Effector memory CD4-positive, alpha-beta T cell (primary cell): ENCODE measurements around the gene PPM1B.
"Not testable (repeated sequence)": the region's sequence is repeated elsewhere in the genome, so short reads cannot be mapped to it uniquely, and the experiment has no call there.

Experiments used
- DNase-seq, 3 donors: peaks; one replicate each; pipeline ENCODE4 v3.0.0-alpha.2; 2020
- H3K27ac ChIP-seq: 2 replicates; pipeline ENCODE4 v1.7.0; 2013; ENCODE audit warnings: mild to moderate bottlenecking, low read length, moderate library complexity; ENCODE audit not compliant: insufficient read depth, poor library complexity, severe bottlenecking
- H3K27me3 ChIP-seq: replicated peaks from 2 replicates; pipeline ENCODE4 v1.7.0; 2013; ENCODE audit warnings: mild to moderate bottlenecking, low read length; ENCODE audit not compliant: insufficient read depth, control insufficient read depth, poor library complexity, severe bottlenecking
- H3K36me3 ChIP-seq: 2 replicates; pipeline ENCODE4 v1.7.0; 2013; ENCODE audit warnings: mild to moderate bottlenecking, low read length, moderate library complexity; ENCODE audit not compliant: control insufficient read depth, insufficient read depth
- H3K4me1 ChIP-seq: 2 replicates; pipeline ENCODE4 v1.7.0; 2013; ENCODE audit warnings: low read length, mild to moderate bottlenecking; ENCODE audit not compliant: control insufficient read depth, insufficient read depth, poor library complexity, severe bottlenecking
- H3K4me3 ChIP-seq: 2 replicates; pipeline ENCODE4 v1.7.0; 2013; ENCODE audit warnings: low read length, low read depth, mild to moderate bottlenecking; ENCODE audit not compliant: insufficient read depth, poor library complexity, severe bottlenecking
- H3K9me3 ChIP-seq: 2 replicates; pipeline ENCODE4 v1.7.0; 2013; ENCODE audit warnings: mild to moderate bottlenecking, low read length, moderate library complexity; ENCODE audit not compliant: control insufficient read depth

PPM1B gene

GRCh38 chr2:44171018-44171417 lies 2.3 kb downstream of the PPM1B start:
- no peak for DNase-seq
- H3K4me3 ChIP-seq = peak overlapping the region; percentile 89
- no peaks in the 10 kb centered on the region for H3K36me3 ChIP-seq
- H3K9me3 ChIP-seq = no peaks in the 10 kb centered on the region
- H3K27me3 ChIP-seq = no peaks in the 10 kb centered on the region
- H3K27ac ChIP-seq = no peak overlapping the region
- peaks cover 16% of the 10 kb centered on the region for H3K4me1 ChIP-seq

- not testable (repeated sequence) for DNase-seq, H3K27me3 ChIP-seq, H3K9me3 ChIP-seq, H3K27ac ChIP-seq, H3K36me3 ChIP-seq, H3K4me3 ChIP-seq
- H3K4me1 ChIP-seq = peaks cover 16% of the 10 kb centered on the region
These were observed 2.8 kb downstream of the PPM1B start for GRCh38 chr2:44171442-44171841.

- peaks cover 16% of the 10 kb centered on the region for H3K4me1 ChIP-seq
- no peak for DNase-seq
- no peaks in the 10 kb centered on the region for H3K27me3 ChIP-seq
These were observed 3.9 kb downstream of the PPM1B start for GRCh38 chr2:44172576-44172975.

GRCh38 chr2:44178950-44179349 lies 10.3 kb downstream of the PPM1B start:
- no peak for DNase-seq
- Histone ChIP-seq H3K9me3 (no peaks in the 10 kb centered on the region), H3K4me3 (no peak overlapping the region), H3K36me3 (no peaks in the 10 kb centered on the region), H3K4me1 (peaks cover 16% of the 10 kb centered on the region), H3K27me3 (no peaks in the 10 kb centered on the region), H3K27ac (no peak overlapping the region)

More at GRCh38 chr2:44172576-44172975, 3.9 kb downstream of the PPM1B start:
- no peaks in the 10 kb centered on the region for H3K9me3 ChIP-seq
- H3K4me3 ChIP-seq = no peak overlapping the region
- H3K36me3 ChIP-seq = no peaks in the 10 kb centered on the region
- H3K27ac ChIP-seq = no peak overlapping the region

- Histone ChIP-seq H3K4me3 (no peak overlapping the region), H3K27me3 (no peaks in the 10 kb centered on the region), H3K27ac (no peak overlapping the region), H3K9me3 (no peaks in the 10 kb centered on the region), H3K36me3 (no peaks in the 10 kb centered on the region), H3K4me1 (peaks cover 35% of the 10 kb centered on the region)
- no peak for DNase-seq
These were observed 13.0 kb downstream of the PPM1B start for GRCh38 chr2:44181648-44182047.

- H3K36me3 ChIP-seq = no peaks in the 10 kb centered on the region
- H3K9me3 ChIP-seq = no peaks in the 10 kb centered on the region
- H3K4me1 ChIP-seq = peaks cover 38% of the 10 kb centered on the region
- no peaks in the 10 kb centered on the region for H3K27me3 ChIP-seq
- H3K4me3 ChIP-seq = no peak overlapping the region
- H3K27ac ChIP-seq = no peak overlapping the region
- DNase-seq = no peak
These were observed 15.4 kb downstream of the PPM1B start for GRCh38 chr2:44184106-44184505.

- no peak for DNase-seq
- no peaks in the 10 kb centered on the region for H3K9me3 ChIP-seq
- no peak overlapping the region for H3K4me3 ChIP-seq
- no peaks in the 10 kb centered on the region for H3K36me3 ChIP-seq
- H3K27ac ChIP-seq = no peak overlapping the region
- no peaks in the 10 kb centered on the region for H3K27me3 ChIP-seq
- peaks cover 27% of the 10 kb centered on the region for H3K4me1 ChIP-seq
These were observed 18.1 kb downstream of the PPM1B start for GRCh38 chr2:44186810-44187209.

- Histone ChIP-seq H3K4me3 (no peak overlapping the region), H3K4me1 (peaks cover 27% of the 10 kb centered on the region), H3K36me3 (no peaks in the 10 kb centered on the region), H3K27ac (no peak overlapping the region), H3K9me3 (no peaks in the 10 kb centered on the region), H3K27me3 (no peaks in the 10 kb centered on the region)
- DNase-seq = no peak
These were observed 18.6 kb downstream of the PPM1B start for GRCh38 chr2:44187251-44187650.

- DNase-seq = no peak
- Histone ChIP-seq H3K27me3 (no peaks in the 10 kb centered on the region), H3K9me3 (no peaks in the 10 kb centered on the region), H3K27ac (no peak overlapping the region), H3K36me3 (no peaks in the 10 kb centered on the region), H3K4me1 (peaks cover 23% of the 10 kb centered on the region), H3K4me3 (no peak overlapping the region)
These were observed 20.0 kb downstream of the PPM1B start for GRCh38 chr2:44188696-44189095.

- Histone ChIP-seq H3K4me1 (peaks cover 20% of the 10 kb centered on the region), H3K27ac (no peak overlapping the region), H3K36me3 (no peaks in the 10 kb centered on the region), H3K4me3 (no peak overlapping the region), H3K9me3 (no peaks in the 10 kb centered on the region), H3K27me3 (no peaks in the 10 kb centered on the region)
- no peak for DNase-seq
These were observed 20.4 kb downstream of the PPM1B start for GRCh38 chr2:44189104-44189503.

- Histone ChIP-seq H3K27ac (no peak overlapping the region), H3K4me3 (no peak overlapping the region), H3K36me3 (no peaks in the 10 kb centered on the region), H3K4me1 (peaks cover 9% of the 10 kb centered on the region), H3K9me3 (no peaks in the 10 kb centered on the region), H3K27me3 (no peaks in the 10 kb centered on the region)
- DNase-seq = no peak
These were observed 21.9 kb downstream of the PPM1B start for GRCh38 chr2:44190526-44190925.
